ENCODE results near the gene DOK1. TPM values are rescaled to one million over a fixed set of nuclear protein-coding genes. Genes with fewer than 3 reads are reported as not detected.
A peak's percentile ranks its signal among the peaks of the same experiment; 100 is the strongest.

Gene DOK1
- total RNA-seq, 2 donors from 2014 or later, result 27.4 to 34.4 TPM

DNA sequence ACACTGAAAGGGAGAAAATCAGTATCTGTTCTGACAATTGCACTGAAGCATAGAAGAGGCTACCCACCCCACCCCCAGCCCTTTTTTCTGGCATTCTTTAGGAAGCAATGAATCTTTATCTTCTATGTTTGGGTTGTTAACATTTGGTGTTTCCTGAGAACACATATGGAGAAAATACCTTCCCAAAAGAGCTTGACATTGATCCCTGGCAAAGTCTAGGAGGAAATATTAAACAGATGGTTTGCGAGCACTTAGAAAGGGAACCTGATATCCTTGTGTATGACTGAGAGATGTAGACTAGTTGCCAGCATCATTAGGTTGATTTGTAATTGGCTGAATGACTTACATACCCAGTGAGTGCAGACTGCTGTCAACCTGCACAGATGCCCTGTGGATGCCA is 42.9 kb downstream of the DOK1 start:
- H3K27me3 Mint-ChIP-seq, result peaks cover 24 to 44% of the 10 kb centered on the region in 2 donors
- ATAC-seq (no peak), DNase-seq (ENCODE audit: low spot score) (no peak)

DNA sequence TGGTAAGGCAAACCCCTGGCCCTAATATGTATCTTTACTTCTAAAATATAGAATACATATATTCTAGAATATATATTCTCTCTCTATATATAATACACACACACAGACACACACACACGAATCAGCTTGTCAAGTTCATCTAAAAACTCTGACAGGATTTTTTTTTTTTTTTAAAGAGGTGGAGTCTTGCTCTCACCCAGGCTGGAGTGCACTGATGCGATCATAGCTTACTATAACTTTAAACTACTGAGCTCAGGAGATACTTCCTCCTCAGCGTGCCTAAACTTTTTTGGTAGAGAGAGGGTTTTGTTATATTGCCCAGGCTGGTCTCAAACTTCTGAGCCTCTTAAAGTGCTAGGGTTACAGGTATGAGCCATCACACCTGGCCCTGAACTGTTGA is 45.2 kb downstream of the DOK1 start:
- Mint-ChIP-seq H3K27ac (no peak overlapping the region), H3K36me3 (no peaks in the 10 kb centered on the region), H3K9me3 (no peaks in the 10 kb centered on the region), H3K4me1 (ENCODE audit: low read depth in 2 of 2) (peaks cover 12 to 15% of the 10 kb centered on the region in 2 donors), H3K27me3 (peaks cover 20 to 42% of the 10 kb centered on the region in 2 donors), H3K4me3 (no peak overlapping the region)
- DNase-seq (ENCODE audit: low spot score), result no peak
- ATAC-seq, result no peak

More for the DNA sequence above, 42.9 kb downstream of the DOK1 start:
- Mint-ChIP-seq H3K27ac (no peak overlapping the region), H3K9me3 (no peaks in the 10 kb centered on the region), H3K4me3 (no peak overlapping the region), H3K36me3 (no peaks in the 10 kb centered on the region), H3K4me1 (ENCODE audit: low read depth in 2 of 2) (peaks cover under 1 to 2% of the 10 kb centered on the region in 2 donors)

DNA sequence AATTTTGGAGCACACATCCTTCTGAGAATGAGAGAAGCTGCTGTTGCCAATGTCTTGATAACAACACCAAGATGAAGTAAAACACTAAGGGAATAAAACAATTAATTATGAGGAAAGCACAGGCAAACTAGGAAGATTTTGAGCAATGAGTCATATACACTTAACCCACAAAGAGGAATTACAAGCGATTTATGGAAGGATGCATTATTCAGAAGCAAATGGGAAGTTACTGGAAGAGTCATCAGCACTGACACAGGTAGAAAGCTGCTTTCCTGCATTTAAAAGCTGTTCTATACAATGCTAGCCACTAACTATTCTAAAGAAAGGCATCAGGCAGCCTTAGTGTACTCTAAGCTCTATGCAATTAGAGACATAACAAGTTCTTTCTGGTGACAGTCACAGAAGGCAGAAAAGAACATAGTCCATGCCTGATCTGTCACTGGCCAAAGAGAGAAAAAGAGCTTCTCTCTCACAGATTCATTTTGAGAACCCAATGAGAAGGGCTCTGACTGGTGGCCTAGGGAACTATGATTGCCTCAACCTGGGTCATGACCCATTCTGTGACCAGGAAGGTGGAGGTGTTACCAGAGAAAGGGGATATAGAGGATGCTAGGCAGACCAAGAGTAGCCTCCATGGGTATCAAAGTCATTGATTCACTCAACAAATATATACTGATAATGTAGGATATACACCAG is 48.2 kb downstream of the DOK1 start:
- H3K36me3 Mint-ChIP-seq, result no peaks in the 10 kb centered on the region
- peaks cover 12 to 15% of the 10 kb centered on the region in 2 donors for H3K4me1 Mint-ChIP-seq (ENCODE audit: low read depth in 2 of 2)
- peak overlapping the region; percentile 1 to 59 for H3K27ac Mint-ChIP-seq
- H3K27me3 Mint-ChIP-seq, result peaks cover 16 to 25% of the 10 kb centered on the region in 2 donors
- no peaks in the 10 kb centered on the region for H3K9me3 Mint-ChIP-seq
- ATAC-seq (peak; percentile 69 to 84), DNase-seq (ENCODE audit: low spot score) (no peak)
- peak overlapping the region; percentile 58 for H3K4me3 Mint-ChIP-seq

DNA sequence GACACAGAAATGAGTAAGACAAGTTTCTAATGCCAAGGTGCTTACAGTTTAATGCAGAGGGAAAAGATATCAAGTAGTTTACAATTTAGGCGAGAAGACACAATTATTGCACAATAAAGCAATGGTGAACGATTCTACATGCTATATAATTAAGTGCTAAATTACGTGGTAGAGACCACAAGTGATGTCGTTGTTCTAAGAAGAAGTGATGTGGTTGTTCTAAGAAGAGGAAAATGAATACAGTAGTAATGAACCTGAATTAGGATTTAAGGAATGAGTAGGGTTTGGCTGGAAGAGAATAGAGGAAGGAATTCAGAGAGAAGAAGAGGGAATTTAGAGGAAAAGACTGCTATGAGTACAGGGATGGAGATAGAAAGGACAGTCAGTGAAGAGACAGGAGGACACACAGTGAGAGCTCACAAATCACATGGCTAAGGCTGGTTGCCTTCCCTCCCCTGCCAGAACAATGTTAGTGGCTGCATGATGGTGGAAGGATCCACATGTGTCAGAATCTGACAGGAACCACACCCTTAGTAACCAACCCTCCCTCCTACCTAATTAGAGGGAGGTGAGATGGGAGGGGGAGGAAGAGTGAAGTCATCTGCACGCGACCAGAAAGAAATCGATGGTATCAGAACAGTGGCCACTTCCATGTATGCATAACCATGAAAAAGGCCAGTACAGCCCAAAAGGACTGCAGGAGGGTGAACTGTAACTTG is 48.9 kb downstream of the DOK1 start:
- H3K27ac Mint-ChIP-seq, result peak overlapping the region; percentile 1 to 59
- ATAC-seq, result peak; percentile 74 to 76
- H3K36me3 Mint-ChIP-seq, result no peaks in the 10 kb centered on the region
- no peak for DNase-seq (ENCODE audit: low spot score)
- no peaks in the 10 kb centered on the region for H3K9me3 Mint-ChIP-seq
- H3K4me3 Mint-ChIP-seq, result peak overlapping the region; percentile 58
- H3K27me3 Mint-ChIP-seq, result peaks cover 22 to 25% of the 10 kb centered on the region in 2 donors
- peaks cover 12 to 15% of the 10 kb centered on the region in 2 donors for H3K4me1 Mint-ChIP-seq (ENCODE audit: low read depth in 2 of 2)

DNA sequence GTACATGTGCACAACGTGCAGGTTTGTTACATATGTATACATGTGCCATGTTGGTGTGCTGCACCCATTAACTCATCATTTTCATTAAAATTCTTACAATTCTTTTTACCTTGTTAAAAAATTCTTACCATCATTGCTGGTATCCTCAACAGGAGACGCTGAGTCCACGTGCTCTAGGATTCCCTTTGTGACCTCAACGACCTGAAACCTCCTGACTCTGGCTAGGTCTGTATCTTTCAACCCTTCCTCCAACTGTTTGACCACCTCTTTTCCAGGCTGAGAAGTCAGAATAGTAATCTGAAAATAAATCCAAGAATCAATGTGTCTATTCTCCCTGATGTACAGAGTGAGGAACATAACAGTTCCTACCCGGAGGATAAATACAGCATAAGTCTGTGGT is 52.4 kb downstream of the DOK1 start:
- no peaks in the 10 kb centered on the region for H3K9me3 Mint-ChIP-seq
- no peak overlapping the region for H3K27ac Mint-ChIP-seq
- H3K36me3 Mint-ChIP-seq, result no peaks in the 10 kb centered on the region
- peaks cover 12 to 15% of the 10 kb centered on the region in 2 donors for H3K4me1 Mint-ChIP-seq (ENCODE audit: low read depth in 2 of 2)
- DNase-seq (ENCODE audit: low spot score), result no peak
- peaks cover 28 to 42% of the 10 kb centered on the region in 2 donors for H3K27me3 Mint-ChIP-seq
- H3K4me3 Mint-ChIP-seq, result no peak overlapping the region
- ATAC-seq, result no peak

Other genes starting within 250 kb of the DOK1 start
- 1 to 10 TPM; 1.2 to 3.2 TPM for gene SLC4A5, start 211.3 kb upstream of the DOK1 start, total RNA-seq
- gene DCTN1, start 174.4 kb upstream of the DOK1 start, total RNA-seq, result 100 to 1,000 TPM in 1 of 2 donors, 10 to 100 TPM in 1; 97.8 to 106 TPM
- 1 to 10 TPM; 1.7 to 2.2 TPM for gene C2orf81, start 133.1 kb upstream of the DOK1 start, total RNA-seq
- 10 to 100 TPM; 41.8 to 44.9 TPM for gene WDR54, start 133.0 kb upstream of the DOK1 start, total RNA-seq
- 10 to 100 TPM in 1 of 2 donors, 1 to 10 TPM in 1; 4.6 to 11.6 TPM for gene RTKN, start 112.8 kb upstream of the DOK1 start, total RNA-seq
- gene INO80B, start 99.6 kb upstream of the DOK1 start, total RNA-seq, result 10 to 100 TPM; 42.3 to 45.6 TPM
- gene WBP1, start 96.3 kb upstream of the DOK1 start, total RNA-seq, result 10 to 100 TPM; 28.6 to 48.0 TPM
- gene MOGS, start 89.3 kb upstream of the DOK1 start, total RNA-seq, result 100 to 1,000 TPM in 1 of 2 donors, 10 to 100 TPM in 1; 97.9 to 111 TPM
- gene MRPL53, start 82.0 kb upstream of the DOK1 start, total RNA-seq, result 100 to 1,000 TPM in 1 of 2 donors, 10 to 100 TPM in 1; 94.5 to 111 TPM
- gene CCDC142, start 71.7 kb upstream of the DOK1 start, total RNA-seq, result 10 to 100 TPM; 31.8 to 46.5 TPM
- gene TTC31, start 71.6 kb upstream of the DOK1 start, total RNA-seq, result 10 to 100 TPM; 42.8 to 49.0 TPM
- gene LBX2, start 55.1 kb upstream of the DOK1 start, total RNA-seq, result 1 to 10 TPM; 1.3 to 1.5 TPM
- 10 to 100 TPM; 31.3 to 41.3 TPM for gene PCGF1, start 47.0 kb upstream of the DOK1 start, total RNA-seq
- under 1 TPM; 0.12 to 0.95 TPM for gene TLX2, start 40.3 kb upstream of the DOK1 start, total RNA-seq
- 1 to 10 TPM in 1 of 2 donors, under 1 TPM in 1; 0.55 to 1.0 TPM for gene DQX1, start 28.5 kb upstream of the DOK1 start, total RNA-seq
- gene AUP1, start 25.0 kb upstream of the DOK1 start, total RNA-seq, result 100 to 1,000 TPM; 190 to 233 TPM
- 100 to 1,000 TPM in 1 of 2 donors, 10 to 100 TPM in 1; 93.1 to 100 TPM for gene HTRA2, start 24.8 kb upstream of the DOK1 start, total RNA-seq
- gene LOXL3, start 778 bp upstream of the DOK1 start, total RNA-seq, result 1 to 10 TPM; 1.2 to 2.7 TPM
- not detected for gene M1AP, start 93.6 kb downstream of the DOK1 start, total RNA-seq
- gene SEMA4F, start 99.5 kb downstream of the DOK1 start, total RNA-seq, result 1 to 10 TPM; 2.0 to 5.3 TPM

Data from natural killer cell treated with Interleukin-12 subunit alpha and Interleukin-12 subunit beta and Interleukin-15 and Interleukin-18, amount 100 ng/mL, for 72 hours (primary cell).